CD4-positive, alpha-beta T cell treated with Interleukin-17A for 1 hour (primary cell): ENCODE data around the gene ZNF878.
"Not testable (repeated sequence)": the region's sequence is repeated elsewhere in the genome, so short reads cannot be mapped to it uniquely, and the experiment has no call there.

Source experiments
- DNase-seq: peaks from one replicate; pipeline ENCODE4 v3.0.0-alpha.2; 2020

Gene ZNF878

DNA sequence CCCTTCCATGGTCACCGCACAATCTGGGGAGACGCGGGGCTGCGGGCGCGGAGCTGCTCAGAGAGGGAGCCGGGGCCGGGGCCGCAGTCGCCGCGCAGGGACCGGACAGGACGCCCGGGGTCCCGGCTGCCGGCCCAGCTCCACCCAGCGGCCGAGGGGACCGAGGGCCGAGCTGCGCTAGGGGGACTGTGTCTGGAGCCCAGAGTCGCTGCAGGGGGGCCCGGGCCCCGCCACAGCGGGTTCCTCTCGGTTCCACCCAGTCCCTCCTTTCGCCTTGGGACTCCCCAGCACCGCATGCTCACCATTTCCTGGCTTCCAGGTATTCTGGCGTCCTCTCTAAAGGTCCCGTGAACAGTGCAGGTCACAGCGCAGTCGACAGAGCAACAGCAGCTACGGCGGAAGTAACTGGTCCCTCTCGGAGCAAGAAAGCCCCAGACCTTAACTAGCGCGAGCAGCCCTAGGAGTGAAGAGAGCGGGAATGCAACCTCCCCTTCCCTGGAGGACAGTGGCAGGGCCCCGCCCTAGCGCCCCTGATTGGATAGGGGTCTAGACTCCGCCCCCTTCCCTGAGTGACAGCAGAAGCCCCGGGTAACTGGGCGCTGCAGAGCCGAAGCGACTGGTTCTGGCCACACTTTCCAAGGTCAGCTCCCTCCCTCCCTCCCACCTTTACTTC, at the start of gene ZNF878:
ZNF878 (minus strand) TSS at position 465 of the 673 bp plus-strand sequence; CDS start at position 305, 160 bp downstream.
- DNase-seq, result peak; percentile 55

DNA sequence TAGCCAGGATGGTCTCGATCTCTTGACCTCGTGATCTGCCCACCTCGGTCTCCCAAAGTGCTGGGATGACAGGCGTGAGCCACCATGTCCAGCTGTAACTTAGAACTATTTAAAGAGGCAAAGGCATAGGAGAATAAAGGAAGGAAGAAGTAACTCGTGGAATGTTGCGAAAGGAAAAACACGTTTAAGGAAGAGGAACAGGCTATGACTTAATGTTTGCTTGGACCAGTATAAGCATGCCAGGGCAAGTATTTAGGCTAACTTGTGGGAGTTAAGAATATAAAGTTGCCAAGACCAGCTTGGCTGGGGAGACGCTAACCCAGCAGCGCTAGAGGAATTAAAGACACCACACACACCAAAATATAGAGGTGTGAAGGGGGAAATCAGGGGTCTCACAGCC, 45.3 kb upstream of the ZNF878 start:
- DNase-seq, result no peak

DNA sequence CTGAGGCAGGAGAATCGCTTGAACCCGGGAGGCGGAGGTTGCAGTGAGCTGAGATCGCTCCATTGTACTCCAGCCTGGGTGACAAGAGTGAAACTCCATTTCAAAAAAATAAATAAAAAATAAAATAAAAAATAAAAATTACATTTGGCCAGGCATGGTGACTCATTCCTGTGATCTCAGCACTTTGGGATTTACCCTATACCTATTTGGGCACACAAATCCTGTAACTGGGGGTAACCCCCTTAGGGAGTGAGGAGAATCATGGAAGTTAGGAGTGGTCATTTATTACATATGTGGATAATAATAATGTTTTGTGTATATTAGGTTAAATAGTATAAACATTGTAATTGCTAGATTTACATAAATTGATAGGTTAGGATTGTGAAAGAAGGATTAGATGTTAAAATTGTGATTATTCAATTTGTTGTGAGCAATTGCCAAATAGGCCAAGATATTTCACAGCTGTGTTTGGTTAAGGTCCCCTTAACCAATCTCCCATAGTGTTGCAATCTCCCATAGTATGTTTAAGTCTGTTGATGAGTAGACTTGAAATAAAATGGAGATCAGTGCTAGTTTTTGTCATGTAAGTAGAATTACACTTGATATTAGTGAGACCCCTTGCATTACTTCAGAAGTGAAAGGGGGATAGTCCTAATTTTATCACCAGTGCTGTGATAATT, 42.5 kb upstream of the ZNF878 start:
- no peak for DNase-seq

DNA sequence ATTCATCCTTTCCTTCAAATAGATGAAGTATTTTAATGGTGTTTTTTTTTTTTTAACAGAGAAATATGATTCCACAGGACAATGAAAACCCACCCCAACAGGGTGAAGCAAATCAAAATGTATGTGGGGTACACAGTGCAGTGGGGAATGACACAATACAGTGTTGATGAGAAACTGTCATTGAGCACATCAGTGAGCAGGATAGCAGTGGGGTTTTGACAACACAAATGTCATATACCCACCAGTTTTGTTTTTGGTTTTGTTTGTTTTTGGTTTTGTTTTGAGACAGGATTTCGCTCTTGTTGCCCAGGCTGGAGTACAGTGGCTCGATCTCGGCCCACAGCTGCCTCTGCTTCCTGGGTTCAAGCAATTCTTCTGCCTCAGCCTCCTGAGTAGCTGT, 41.0 kb upstream of the ZNF878 start:
- DNase-seq, result no peak

DNA sequence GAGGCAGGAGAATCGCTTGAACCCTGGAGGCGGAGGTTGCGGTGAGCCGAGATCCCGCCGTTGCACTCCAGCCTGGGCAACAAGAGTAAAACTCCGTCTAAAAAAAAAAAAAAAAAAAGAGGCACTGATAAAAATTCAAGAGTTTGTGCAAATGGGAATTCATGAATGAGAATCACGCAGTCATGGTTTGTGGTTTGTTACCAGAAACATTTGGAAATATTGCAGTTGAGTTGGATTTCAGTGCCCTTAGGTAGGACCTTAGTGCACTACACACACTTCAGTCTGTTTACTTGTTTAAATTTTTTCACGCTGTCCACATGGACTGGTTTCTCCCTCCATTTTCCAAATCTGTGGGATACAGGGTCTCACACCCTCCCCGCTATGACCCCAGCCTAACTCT, 40.2 kb upstream of the ZNF878 start:
- DNase-seq, result no peak

DNA sequence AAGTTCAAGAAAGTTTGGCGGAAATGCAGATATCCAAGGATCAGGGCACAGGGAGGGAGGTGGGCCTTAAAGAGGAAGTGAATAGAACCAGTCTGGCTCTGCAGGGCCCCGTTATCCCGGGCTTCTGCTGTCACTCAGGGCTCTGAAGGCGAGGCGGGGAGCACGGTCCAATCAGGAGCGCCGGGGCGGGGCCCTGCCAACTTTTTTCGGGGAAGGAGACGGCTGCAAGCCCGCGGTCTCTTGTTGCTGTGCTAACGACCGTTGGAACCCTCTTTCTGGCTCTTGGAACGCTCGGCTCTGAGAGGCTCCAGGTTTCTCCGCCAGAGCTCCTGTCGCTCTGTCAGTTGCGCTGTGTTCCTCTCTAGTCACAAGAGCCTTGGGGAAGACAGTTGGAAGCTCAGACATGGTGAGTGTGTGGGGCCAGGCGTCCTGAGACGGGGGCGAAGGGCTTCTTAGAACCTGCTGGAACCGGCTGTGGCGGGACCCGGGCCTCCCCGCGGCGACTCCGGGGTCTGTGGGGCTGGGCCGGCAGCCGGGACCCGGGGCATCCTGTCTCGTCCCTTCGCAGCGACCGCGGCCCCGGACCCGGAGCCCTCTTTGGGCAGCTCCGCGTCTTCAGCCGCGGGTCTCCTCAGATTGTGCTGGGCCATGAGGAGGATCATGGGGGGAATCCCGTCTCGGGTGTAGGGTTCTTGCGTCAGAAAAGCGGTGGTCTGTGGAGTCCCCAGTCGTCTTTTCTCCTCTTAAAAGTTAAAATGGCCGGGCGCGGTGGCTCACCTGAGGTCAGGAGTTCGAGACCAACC, 39.5 kb upstream of the ZNF878 start:
- DNase-seq, result peak; percentile 48

DNA sequence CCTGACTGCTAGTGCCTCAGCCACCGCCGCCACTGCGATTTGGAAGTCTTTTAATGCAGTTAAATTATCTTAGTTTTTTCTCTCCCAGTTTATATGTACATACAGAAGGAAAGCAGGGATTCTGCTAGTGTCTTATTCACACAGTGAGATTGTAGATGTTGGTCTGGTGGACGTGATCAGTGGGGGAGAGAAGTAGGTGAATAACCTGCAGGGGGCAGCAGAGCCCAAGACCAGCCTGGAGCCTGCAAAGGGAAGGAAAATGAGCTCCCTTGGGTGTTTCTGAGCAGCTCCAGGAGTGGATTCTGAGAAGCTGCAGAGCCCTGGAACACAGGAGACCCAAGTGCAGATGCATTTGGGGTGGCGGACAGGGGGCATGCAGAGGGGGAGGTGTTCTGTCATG, 38.0 kb upstream of the ZNF878 start:
- peak; percentile 62 for DNase-seq

DNA sequence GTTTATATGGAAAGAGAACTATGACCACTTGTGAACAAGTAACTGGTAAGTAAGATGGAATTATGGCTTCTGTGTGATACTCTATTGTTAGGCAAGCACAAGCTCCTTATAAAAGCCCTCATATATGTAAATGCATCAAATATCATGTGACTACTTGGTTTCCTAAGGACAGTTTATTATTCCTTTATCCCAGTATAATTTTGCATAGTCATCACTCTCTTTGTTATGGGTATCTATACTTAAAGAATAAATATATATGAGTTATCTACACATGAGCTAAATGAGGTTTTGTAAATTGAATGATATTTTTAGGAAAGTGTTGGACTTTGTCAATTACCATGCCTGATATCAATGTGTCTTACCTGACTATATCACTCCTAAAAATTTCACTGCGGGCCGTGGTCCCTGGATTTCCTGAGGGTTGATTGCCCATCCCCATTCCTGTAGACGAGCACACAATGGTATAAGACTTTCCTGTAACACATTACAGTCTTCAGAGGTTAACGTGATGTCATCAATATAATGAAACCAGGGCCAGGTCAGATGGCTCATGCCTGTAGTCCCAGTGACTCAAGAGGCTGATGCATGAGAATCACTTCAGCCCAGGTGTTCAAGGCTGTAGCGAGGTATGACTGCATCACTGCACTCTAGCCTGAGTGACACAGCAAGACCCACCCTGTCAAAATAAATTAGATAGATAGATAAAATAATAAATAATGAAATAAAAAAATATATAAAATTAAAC, 32.5 kb upstream of the ZNF878 start:
- no peak for DNase-seq

DNA sequence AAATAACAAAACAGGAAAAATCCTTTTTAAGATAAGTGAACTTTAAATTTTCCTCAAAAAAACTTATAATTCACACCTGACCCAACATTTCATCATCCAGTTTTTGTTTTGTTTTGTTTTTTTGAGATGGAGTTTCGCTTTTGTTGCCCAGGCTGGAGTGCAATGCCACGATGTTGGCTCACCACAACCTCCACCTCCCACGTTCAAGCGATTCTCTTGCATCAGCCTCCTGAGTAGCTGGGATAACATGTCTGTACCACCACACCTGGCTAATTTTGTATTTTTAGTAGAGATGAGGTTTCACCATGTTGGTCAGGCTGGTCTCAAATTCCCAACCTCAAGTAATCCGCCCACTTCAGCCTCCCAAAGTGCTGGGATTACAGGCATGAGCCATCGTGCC, 30.6 kb upstream of the ZNF878 start:
- DNase-seq, result not testable (repeated sequence)

DNA sequence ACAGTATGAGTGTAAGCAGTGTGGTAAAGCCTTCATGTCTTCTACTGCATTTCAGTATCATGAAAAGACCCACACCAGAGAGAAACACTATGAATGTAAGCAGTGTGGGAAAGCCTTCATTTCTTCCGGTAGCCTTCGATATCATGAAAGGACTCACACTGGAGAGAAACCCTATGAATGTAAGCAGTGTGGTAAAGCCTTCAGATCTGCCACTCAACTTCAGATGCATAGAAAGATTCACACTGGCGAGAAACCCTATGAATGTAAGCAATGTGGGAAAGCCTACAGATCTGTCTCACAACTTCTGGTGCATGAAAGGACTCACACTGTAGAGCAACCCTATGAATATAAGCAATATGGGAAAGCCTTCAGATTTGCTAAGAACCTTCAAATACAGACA, 24.6 kb upstream of the ZNF878 start:
- DNase-seq, result no peak

DNA sequence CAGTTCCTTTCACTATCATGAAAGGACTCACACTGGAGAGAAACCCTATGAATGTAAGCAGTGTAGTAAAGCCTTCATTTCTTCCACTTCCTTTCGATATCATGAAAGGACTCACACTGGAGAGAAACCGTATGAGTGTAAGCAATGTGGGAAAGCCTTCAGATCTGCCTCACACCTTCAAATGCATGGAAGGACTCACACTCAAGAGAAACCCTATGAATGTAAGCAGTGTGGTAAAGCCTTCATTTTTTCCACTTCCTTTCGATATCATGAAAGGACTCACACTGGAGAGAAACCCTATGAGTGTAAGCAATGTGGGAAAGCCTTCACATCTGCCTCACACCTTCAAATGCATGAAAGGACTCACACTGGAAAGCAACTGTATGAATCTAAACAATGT, 23.6 kb upstream of the ZNF878 start:
- not testable (repeated sequence) for DNase-seq

DNA sequence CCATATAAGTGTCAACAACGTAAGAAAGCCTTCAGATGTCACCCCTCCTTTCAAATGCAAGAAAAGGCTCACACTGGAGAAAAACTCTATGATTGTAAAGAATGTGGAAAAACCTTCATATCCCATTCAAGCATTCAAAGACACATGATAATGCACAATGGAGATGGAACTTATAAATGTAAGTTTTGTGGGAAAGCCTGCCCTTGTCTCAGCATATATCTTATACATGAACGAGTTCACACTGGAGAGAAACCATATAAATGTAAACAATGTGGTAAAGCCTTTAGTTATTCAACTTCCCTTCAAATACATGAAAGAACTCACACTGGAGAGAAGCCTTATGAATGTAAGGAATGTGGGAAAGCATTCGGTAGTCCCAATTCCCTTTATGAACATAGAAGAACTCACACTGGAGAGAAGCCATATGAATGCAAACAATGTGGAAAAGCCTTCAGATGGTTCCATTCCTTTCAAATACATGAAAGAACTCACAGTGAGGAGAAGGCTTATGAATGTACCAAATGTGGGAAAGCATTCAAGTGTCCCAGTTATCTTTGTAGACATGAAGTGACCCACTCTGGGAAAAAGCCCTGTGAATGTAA, 22.9 kb upstream of the ZNF878 start:
- no peak for DNase-seq

DNA sequence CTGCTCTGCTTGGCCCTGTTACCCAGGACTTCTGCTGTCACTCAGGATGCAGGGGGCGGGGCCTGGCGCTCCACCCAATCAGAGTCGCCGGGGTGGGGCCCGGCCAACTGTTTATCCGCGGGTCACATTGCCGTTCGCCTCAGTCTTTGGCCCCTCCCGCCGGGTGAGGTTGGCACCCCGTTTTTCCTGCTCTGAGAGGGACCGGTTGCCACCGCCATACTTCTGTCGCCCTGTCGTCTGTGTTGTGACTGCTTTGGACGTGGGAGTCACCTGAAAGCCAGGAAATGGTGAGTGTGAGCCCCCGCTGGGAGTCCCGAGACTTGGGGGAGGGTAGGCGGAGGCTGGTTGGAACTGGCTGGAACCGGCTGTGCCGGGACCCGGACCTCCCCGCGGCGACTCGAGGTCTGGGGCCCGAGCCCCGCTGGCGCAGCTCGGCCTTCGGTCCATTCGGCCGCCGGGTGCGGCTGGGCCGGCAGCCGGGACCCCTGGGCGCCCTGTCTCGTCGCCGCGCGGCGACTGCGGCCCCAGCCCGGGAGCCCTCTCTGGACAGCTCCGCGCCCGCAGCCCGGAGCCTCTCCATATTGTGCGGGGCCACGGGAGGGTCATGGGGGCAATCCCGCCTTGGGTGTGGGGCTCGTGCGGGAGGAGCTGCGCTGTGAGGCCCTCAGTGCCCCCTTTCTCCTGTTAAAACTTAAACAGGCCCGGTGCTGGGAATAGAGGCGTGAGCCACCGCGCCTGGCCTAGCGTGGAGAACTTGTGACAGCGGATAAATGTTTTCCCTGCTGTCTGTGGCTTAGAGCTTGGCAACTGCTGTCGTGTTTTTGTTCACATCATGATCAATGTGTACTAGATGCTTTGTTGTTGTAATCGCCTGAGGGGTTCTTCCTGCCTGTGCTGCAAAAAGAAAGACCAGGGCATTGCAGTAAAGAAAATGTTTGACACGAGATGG, 12.1 kb upstream of the ZNF878 start, which contains the start of gene ZNF844:
ZNF844 (plus strand) TSS at position 142 of the 949 bp plus-strand sequence; CDS start at position 285, 143 bp downstream.
- peak; percentile 79 for DNase-seq

DNA sequence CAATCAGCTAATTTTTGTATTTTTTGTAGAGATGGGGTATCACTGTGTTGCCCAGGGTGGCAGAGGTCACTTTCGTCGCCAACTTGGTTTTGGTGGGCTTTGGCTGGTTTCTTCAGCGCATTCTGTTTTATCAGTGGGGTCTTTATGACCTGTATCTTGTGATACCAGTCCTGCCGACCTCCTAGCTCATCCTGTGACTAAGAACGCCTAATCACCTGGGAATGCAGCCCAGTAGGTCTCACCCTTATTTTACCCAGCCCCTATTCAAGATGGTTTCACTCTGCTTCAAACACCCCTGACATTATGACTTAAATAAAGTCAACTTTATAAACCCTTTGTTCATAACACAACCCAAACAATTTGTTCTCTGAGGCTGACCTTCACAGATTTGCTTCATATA, 3.0 kb upstream of the ZNF878 start:
- no peak for DNase-seq

DNA sequence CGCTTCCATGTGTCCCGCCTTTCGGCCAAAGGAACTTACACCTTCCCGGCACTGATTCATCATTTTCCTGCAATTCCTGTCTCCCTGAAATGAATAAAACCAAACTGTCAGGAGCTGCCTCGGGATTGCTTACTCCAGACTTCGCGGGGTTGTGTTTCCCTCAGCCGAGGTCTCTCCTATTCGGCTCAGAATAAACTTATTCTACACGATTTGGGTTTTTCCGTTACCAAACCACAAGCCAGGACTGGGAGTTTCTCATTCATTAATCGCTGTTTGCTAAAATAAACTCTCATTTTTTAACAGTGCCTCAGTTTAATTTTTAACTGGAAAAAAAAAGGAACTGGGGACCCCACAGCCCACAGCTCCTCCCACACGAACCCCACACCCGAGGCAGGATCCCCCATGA, 667 bp downstream of the ZNF878 start:
- DNase-seq, result no peak

DNA sequence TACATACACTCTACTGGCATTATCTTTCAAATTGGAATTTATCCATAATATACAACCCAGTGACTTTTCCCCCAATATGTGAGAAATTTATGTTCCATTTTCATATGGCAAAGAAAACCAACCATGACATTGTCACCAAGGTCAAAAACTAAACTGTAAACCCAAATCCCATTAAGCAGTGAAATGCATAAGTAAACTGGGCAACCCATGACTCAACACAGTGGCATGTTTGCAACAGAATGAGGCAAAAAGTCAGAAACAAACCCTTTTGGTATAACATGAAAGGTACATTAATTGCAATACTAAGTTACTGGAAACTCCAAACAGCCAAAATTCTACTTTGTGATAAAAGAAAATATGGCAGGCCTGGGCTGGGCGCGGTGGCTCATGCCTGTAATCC, 4.9 kb downstream of the ZNF878 start:
- DNase-seq, result no peak

DNA sequence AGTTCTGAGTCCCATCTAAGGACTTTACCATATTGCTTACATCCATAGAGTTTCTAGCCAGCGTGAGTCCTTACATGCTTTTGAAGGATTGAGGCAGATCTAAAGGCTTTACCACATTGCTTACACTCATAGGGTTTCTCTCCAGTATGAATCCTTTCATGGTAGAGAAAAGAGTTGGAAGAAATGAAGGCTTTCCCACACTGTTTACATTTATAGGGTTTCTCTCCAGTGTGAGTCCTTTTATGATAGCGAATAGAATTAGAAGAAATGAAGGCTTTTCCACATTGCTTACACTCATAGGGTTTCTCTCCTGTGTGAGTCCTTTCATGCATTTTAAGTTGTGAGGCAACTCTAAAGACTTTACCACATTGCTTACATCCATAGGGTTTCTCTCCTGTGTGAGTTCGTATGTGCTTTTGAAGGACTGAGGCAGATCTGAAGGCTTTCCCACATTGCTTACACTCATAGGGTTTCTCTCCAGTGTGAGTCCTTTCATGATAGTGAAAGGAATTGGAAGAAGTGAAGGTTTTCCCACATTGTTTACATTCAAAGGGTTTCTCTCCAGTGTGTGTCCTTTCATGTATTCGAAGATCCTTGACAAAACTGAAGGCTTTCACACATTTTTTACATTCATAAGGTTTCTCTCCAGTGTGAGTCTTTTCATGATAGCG, 8.9 kb downstream of the ZNF878 start:
- no peak for DNase-seq

DNA sequence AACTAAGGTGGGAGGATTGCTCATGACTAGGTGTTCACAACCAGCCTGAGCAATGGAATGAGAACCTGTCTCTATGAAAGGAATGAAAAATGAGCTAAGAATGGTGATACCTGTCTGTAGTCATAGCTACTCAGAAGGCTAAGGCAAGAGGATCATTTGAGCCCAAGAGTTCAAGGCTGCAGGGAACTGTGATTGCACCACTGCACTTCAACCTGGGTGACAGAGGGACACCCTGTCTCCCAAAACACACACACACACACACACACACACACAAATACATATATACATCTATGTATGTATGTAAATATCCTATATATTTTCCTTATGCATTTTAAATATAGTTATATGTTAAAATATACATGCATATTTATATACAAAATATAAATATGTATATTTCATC, 9.9 kb downstream of the ZNF878 start:
- DNase-seq, result no peak

DNA sequence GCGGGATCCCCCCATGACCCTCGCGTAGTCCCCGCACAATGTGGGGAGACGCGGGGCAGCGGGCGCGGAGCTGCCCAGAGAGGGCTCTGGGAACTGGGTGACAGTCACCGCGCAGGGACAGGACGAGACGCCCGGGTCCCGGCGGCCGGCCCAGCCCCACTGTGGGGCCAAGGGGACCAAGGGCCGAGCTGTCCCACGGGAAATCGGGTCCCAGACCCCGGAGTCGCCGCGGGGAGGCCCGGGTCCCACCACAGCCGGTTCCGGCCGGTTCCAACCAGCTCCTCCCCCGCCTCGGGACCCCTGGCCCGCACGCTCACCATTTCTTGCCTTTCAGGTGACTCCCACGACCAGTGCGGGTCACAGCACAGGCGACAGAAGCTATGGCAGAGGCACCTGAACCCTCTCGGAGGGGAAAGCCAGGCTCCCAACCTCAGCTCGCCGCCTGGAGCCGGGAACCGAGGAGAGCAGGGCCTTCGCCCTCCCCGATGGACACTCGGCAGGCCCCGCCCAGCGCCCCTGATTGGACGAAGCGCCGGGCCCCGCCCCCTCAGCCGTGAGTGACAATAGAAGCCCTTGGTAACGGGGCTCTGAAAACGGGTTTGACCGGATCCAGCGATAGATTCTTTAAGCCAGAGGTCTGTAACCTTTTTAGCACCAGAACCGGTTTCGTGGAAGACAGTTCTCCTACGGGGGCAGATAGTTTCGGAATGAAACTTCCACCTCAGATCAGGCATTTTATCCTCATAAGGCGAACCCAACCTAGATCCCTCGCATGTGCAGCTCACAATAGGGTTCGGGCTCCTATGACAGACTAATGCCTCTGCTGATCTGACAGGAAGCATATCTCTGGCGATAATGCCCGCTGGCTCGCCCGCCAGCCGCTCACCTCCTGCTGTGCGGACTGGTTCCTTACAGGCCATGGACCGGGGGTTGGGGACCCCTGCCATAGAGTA, 17.3 kb downstream of the ZNF878 start, which contains the start of gene ZNF433:
ZNF433 (minus strand) TSS at position 460 of the 953 bp plus-strand sequence; CDS start at position 320, 140 bp downstream.
- DNase-seq, result peak; percentile 59
